GM08714 (cell line): Measurements from ENCODE around the gene CSNK1E.
"Not testable (repeated sequence)": the region's sequence is repeated elsewhere in the genome, so short reads cannot be mapped to it uniquely, and the experiment has no call there.

Experiments
- H3K4me3 ChIP-seq: fragments of 200-500 bp; sonication (Bioruptor generic); 2 replicates; pipeline ENCODE4 v1.5.1; 2014; ENCODE audit warnings: mild to moderate bottlenecking, low read length, inconsistent platforms
- ZNF274 ChIP-seq: IDR thresholded peaks from 2 replicates; pipeline ENCODE4 v1.6.1; 2012; ENCODE audit warnings: mild to moderate bottlenecking, low read depth, low read length

CSNK1E gene

GRCh38 chr22:38317122-38317994 is at the start of gene CSNK1E:
CSNK1E (minus strand) TSS chr22:38317433; CDS start chr22:38314157, 3,276 bp downstream.
- no peak for TF ChIP-seq ZNF274
- H3K4me3 ChIP-seq, result peak within 1 kb of the TSS; percentile 90

GRCh38 chr22:38365829-38366228 is 48.6 kb upstream of the CSNK1E start:
- not testable (repeated sequence) for H3K4me3 ChIP-seq

- not testable (repeated sequence) for H3K4me3 ChIP-seq
Measured at GRCh38 chr22:38365174-38365573, 47.9 kb upstream of the CSNK1E start.

GRCh38 chr22:38360560-38360959 is 43.3 kb upstream of the CSNK1E start:
- H3K4me3 ChIP-seq, result not testable (repeated sequence)

GRCh38 chr22:38359817-38360216 is 42.6 kb upstream of the CSNK1E start:
- H3K4me3 ChIP-seq, result not testable (repeated sequence)

GRCh38 chr22:38357971-38358370 is 40.7 kb upstream of the CSNK1E start:
- not testable (repeated sequence) for H3K4me3 ChIP-seq

GRCh38 chr22:38355275-38355674 is 38.0 kb upstream of the CSNK1E start:
- no peak overlapping the region for H3K4me3 ChIP-seq
- TF ChIP-seq ZNF274, result no peak

GRCh38 chr22:38353701-38354100 is 36.5 kb upstream of the CSNK1E start:
- no peak overlapping the region for H3K4me3 ChIP-seq
- TF ChIP-seq ZNF274, result no peak

- TF ChIP-seq ZNF274, result no peak
- no peak overlapping the region for H3K4me3 ChIP-seq
Measured at GRCh38 chr22:38353142-38353629, 36.0 kb upstream of the CSNK1E start.

- TF ChIP-seq ZNF274, result no peak
- H3K4me3 ChIP-seq, result no peak overlapping the region
Measured at GRCh38 chr22:38352436-38352835, 35.2 kb upstream of the CSNK1E start.

GRCh38 chr22:38350444-38351359 is 33.5 kb upstream of the CSNK1E start:
- no peak for TF ChIP-seq ZNF274
- no peak overlapping the region for H3K4me3 ChIP-seq

- no peak for TF ChIP-seq ZNF274
Measured at GRCh38 chr22:38348751-38349496, 31.7 kb upstream of the CSNK1E start.

GRCh38 chr22:38347944-38348750 is 30.9 kb upstream of the CSNK1E start:
- TF ChIP-seq ZNF274, result no peak
- H3K4me3 ChIP-seq, result no peak overlapping the region

More at GRCh38 chr22:38348751-38349496, 31.7 kb upstream of the CSNK1E start:
- H3K4me3 ChIP-seq, result no peak overlapping the region
